Parathyroid adenoma (tissue), 2 donors: ENCODE results near the gene BTN1A1.

Source experiments
- H2AFZ ChIP-seq: fragments of 300-600 bp; sonication (generic); one replicate; pipeline ENCODE4 v1.7.0; 2017; ENCODE audit warnings: antibody characterized with exemption, mild to moderate bottlenecking
- H3K27ac ChIP-seq: fragments of 300-600 bp; sonication (generic); one replicate; pipeline ENCODE4 v1.7.0; 2017
- H3K27me3 ChIP-seq: fragments of 300-600 bp; sonication (generic); one replicate; pipeline ENCODE4 v1.7.0; 2017; ENCODE audit warnings: low read length; ENCODE audit not compliant: control insufficient read depth, insufficient read depth
- H3K36me3 ChIP-seq: fragments of 300-600 bp; sonication (generic); one replicate; pipeline ENCODE4 v1.7.0; 2017; ENCODE audit warnings: low read length; ENCODE audit not compliant: control insufficient read depth, insufficient read depth
- H3K4me1 ChIP-seq: fragments of 300-600 bp; sonication (generic); one replicate; pipeline ENCODE4 v1.7.0; 2017; ENCODE audit warnings: control low read depth
- H3K4me2 ChIP-seq: fragments of 300-600 bp; sonication (generic); one replicate; pipeline ENCODE4 v1.7.0; 2017; ENCODE audit warnings: low read length
- H3K4me3 ChIP-seq: fragments of 300-600 bp; sonication (generic); one replicate; pipeline ENCODE4 v1.7.0; 2017; ENCODE audit warnings: low read depth, low read length
- H3K79me2 ChIP-seq: fragments of 300-600 bp; sonication (generic); one replicate; pipeline ENCODE4 v1.7.0; 2017; ENCODE audit warnings: control low read depth
- H3K9ac ChIP-seq: fragments of 300-600 bp; sonication (generic); one replicate; pipeline ENCODE4 v1.7.0; 2017; ENCODE audit warnings: mild to moderate bottlenecking
- H3K9me3 ChIP-seq: fragments of 300-600 bp; sonication (generic); one replicate; pipeline ENCODE4 v1.7.0; 2017; ENCODE audit warnings: low read length; ENCODE audit not compliant: control insufficient read depth
- CTCF ChIP-seq: fragments of 300-600 bp; sonication (generic); IDR thresholded peaks from one replicate; pipeline ENCODE4 v1.7.0; 2017; ENCODE audit warnings: antibody characterized with exemption, mild to moderate bottlenecking
- donor health status: primary hyperparathyroidism.

Gene BTN1A1

GRCh38 chr6:26500102-26500501, at the start of gene BTN1A1:
TSS of gene BTN1A1 (plus strand) at chr6:26500303. CDS start at chr6:26501287, 984 bp downstream.
- H3K4me3 ChIP-seq = no peak within 1 kb of the TSS
- H3K27ac ChIP-seq = no peak within 1 kb of the TSS
- no peaks in the 10 kb centered on the region for H3K9me3 ChIP-seq
- H3K27me3 ChIP-seq = no peaks in the 10 kb centered on the region
- no peak within 1 kb of the TSS for H3K4me2 ChIP-seq
- H3K79me2 ChIP-seq = no peaks in the 10 kb centered on the region
- H3K4me1 ChIP-seq = no peaks in the 10 kb centered on the region
- no peak within 1 kb of the TSS for H3K9ac ChIP-seq
- no peak within 1 kb of the TSS for H2AFZ ChIP-seq
- H3K36me3 ChIP-seq = no peaks in the 10 kb centered on the region
- TF ChIP-seq CTCF = no peak

GRCh38 chr6:26452631-26453235, 47.4 kb upstream of the BTN1A1 start:
- Histone ChIP-seq H3K9me3 (no peaks in the 10 kb centered on the region), H2AFZ (no peak overlapping the region), H3K9ac (no peak overlapping the region), H3K4me3 (no peak overlapping the region), H3K4me1 (peaks cover 5% of the 10 kb centered on the region), H3K27me3 (no peaks in the 10 kb centered on the region), H3K36me3 (no peaks in the 10 kb centered on the region), H3K79me2 (peaks cover 8% of the 10 kb centered on the region), H3K27ac (no peak overlapping the region), H3K4me2 (no peak overlapping the region)
- TF ChIP-seq CTCF = no peak

GRCh38 chr6:26454631-26455030, 45.5 kb upstream of the BTN1A1 start:
- TF ChIP-seq CTCF = no peak
- peaks cover 14% of the 10 kb centered on the region for H3K79me2 ChIP-seq
- no peak overlapping the region for H3K4me3 ChIP-seq
- H3K36me3 ChIP-seq = no peaks in the 10 kb centered on the region
- no peak overlapping the region for H3K27ac ChIP-seq
- H3K9ac ChIP-seq = no peak overlapping the region
- no peak overlapping the region for H3K4me2 ChIP-seq
- no peaks in the 10 kb centered on the region for H3K27me3 ChIP-seq
- peaks cover 10% of the 10 kb centered on the region for H3K4me1 ChIP-seq
- H3K9me3 ChIP-seq = no peaks in the 10 kb centered on the region
- no peak overlapping the region for H2AFZ ChIP-seq

- Histone ChIP-seq H3K4me2 (no peak overlapping the region), H3K4me1 (peaks cover 10% of the 10 kb centered on the region), H3K27me3 (no peaks in the 10 kb centered on the region), H3K79me2 (peaks cover 15% of the 10 kb centered on the region), H3K9ac (no peak overlapping the region), H3K27ac (no peak overlapping the region), H3K9me3 (no peaks in the 10 kb centered on the region), H3K4me3 (no peak overlapping the region), H2AFZ (no peak overlapping the region), H3K36me3 (no peaks in the 10 kb centered on the region)
- TF ChIP-seq CTCF = no peak
These were observed 44.6 kb upstream of the BTN1A1 start for GRCh38 chr6:26455357-26455970.
